Memory B cell (primary cell): ENCODE measurements around the gene DSTYK.
"Not testable (repeated sequence)": the region's sequence is repeated elsewhere in the genome, so short reads cannot be mapped to it uniquely, and the experiment has no call there.

ENCODE experiments used
- ATAC-seq: fragments of 150-1000 bp; cut with Tn5 transposase; 2 replicates; pipeline ENCODE4 v1.10.0; 2021; ENCODE audit warnings: low read depth, mild to moderate bottlenecking, moderate library complexity
- DNase-seq, 2 donors: peaks; one replicate each; pipeline ENCODE4 v3.0.0; 2022; ENCODE audit warnings: low spot score in 2 of 2
- H3K27ac Mint-ChIP-seq: one replicate; pipeline ENCODE4 v1.8.0; 2022; ENCODE audit warnings: mild to moderate bottlenecking, moderate library complexity, mixed read lengths
- H3K27me3 Mint-ChIP-seq: one replicate; pipeline ENCODE4 v1.8.0; 2022; ENCODE audit warnings: mixed read lengths
- H3K36me3 Mint-ChIP-seq: one replicate; pipeline ENCODE4 v1.8.0; 2022; ENCODE audit warnings: mild to moderate bottlenecking, mixed read lengths
- H3K4me1 Mint-ChIP-seq: one replicate; pipeline ENCODE4 v1.8.0; 2022; ENCODE audit warnings: mixed read lengths
- H3K4me3 Mint-ChIP-seq: one replicate; pipeline ENCODE4 v1.8.0; 2022; ENCODE audit warnings: mild to moderate bottlenecking, moderate library complexity, mixed read lengths
- H3K9me3 Mint-ChIP-seq: one replicate; pipeline ENCODE4 v1.8.0; 2022; ENCODE audit warnings: mixed read lengths

The DSTYK gene

GRCh38 chr1:205187420-205187819, 24.1 kb downstream of the DSTYK start:
- Mint-ChIP-seq H3K4me3 (no peak overlapping the region), H3K9me3 (no peaks in the 10 kb centered on the region), H3K27me3 (no peaks in the 10 kb centered on the region), H3K4me1 (peaks cover 21% of the 10 kb centered on the region), H3K27ac (no peak overlapping the region), H3K36me3 (peaks cover 23% of the 10 kb centered on the region)
- ATAC-seq, result no peak
- no peak for DNase-seq

DNA sequence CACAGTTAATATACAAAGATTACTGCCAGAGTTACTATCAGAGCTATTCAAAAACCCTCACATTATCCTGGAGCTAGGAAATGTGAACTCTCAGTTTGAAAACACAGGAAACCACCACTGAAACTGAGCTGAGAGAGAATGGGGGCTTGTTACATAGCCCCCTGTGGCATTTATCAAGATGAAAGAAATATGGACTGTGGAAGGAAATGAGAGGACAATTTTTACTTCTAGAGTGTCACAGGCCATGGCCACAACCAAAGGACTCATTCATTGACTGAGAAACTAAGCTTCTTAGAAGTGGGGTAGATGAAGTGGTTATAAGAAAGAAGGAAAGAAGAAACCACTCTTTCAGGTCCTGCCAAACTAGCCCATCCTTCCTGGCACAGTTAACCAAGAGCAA, 25.3 kb downstream of the DSTYK start:
- DNase-seq, result no peak
- Mint-ChIP-seq H3K27ac (no peak overlapping the region), H3K4me3 (no peak overlapping the region), H3K27me3 (no peaks in the 10 kb centered on the region), H3K4me1 (peaks cover 19% of the 10 kb centered on the region), H3K36me3 (peaks cover 23% of the 10 kb centered on the region), H3K9me3 (no peaks in the 10 kb centered on the region)
- no peak for ATAC-seq

GRCh38 chr1:205183676-205184335, 27.7 kb downstream of the DSTYK start:
- DNase-seq, result no peak

DNA sequence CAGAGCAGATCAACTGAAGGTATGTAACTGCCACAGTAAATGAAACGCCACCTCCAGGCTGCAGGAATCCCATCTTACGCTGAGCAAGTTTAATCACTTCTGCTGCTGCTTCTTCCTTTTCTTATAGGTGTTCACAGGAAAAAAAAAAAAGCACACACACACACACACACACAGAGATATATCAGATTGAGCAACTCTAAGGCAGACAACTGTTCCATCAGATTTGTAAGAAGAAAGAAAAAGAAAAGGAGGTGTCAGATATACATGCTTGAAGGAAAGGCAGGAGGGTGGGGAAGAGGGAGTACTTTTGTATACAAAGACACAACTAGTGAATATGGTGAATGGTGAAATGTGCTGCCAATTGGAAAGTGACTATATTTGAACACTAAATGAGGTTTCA, 28.6 kb downstream of the DSTYK start:
- Mint-ChIP-seq H3K4me1 (peaks cover 7% of the 10 kb centered on the region), H3K36me3 (peaks cover 33% of the 10 kb centered on the region), H3K9me3 (no peaks in the 10 kb centered on the region), H3K27ac (no peak overlapping the region), H3K27me3 (no peaks in the 10 kb centered on the region), H3K4me3 (no peak overlapping the region)
- ATAC-seq, result no peak
- DNase-seq, result no peak

More at GRCh38 chr1:205183676-205184335, 27.7 kb downstream of the DSTYK start:
- Mint-ChIP-seq H3K36me3 (peaks cover 32% of the 10 kb centered on the region), H3K27me3 (no peaks in the 10 kb centered on the region), H3K4me3 (no peak overlapping the region), H3K4me1 (peaks cover 7% of the 10 kb centered on the region), H3K9me3 (no peaks in the 10 kb centered on the region), H3K27ac (no peak overlapping the region)
- no peak for ATAC-seq

GRCh38 chr1:205180331-205180730, 31.2 kb downstream of the DSTYK start:
- not testable (repeated sequence) for H3K4me1 Mint-ChIP-seq, H3K9me3 Mint-ChIP-seq, H3K4me3 Mint-ChIP-seq, H3K27me3 Mint-ChIP-seq, DNase-seq, ATAC-seq, H3K27ac Mint-ChIP-seq
- H3K36me3 Mint-ChIP-seq, result peaks cover 24% of the 10 kb centered on the region

DNA sequence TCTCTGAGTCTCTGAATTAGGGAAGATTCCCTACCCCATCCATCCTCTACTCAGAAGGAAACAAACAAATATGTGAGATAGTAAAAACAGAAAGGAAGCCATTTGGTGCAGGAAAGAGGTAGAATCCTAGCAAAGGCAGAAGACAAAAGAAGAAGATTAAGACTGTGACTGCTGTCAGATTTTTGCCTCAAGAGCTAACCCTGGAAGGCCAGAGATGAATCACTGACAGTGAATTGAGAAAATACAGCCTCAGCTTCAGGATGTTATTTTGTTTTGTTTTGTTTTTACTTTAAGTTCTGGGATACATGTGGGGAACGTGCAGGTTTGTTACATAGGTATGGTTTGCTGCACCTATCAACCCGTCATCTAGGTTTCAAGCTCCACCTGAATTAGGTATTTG, 31.7 kb downstream of the DSTYK start:
- Mint-ChIP-seq H3K9me3 (no peaks in the 10 kb centered on the region), H3K4me3 (no peak overlapping the region), H3K27me3 (no peaks in the 10 kb centered on the region), H3K36me3 (peaks cover 24% of the 10 kb centered on the region), H3K4me1 (peaks cover 7% of the 10 kb centered on the region), H3K27ac (no peak overlapping the region)
- DNase-seq (no peak), ATAC-seq (no peak)

DNA sequence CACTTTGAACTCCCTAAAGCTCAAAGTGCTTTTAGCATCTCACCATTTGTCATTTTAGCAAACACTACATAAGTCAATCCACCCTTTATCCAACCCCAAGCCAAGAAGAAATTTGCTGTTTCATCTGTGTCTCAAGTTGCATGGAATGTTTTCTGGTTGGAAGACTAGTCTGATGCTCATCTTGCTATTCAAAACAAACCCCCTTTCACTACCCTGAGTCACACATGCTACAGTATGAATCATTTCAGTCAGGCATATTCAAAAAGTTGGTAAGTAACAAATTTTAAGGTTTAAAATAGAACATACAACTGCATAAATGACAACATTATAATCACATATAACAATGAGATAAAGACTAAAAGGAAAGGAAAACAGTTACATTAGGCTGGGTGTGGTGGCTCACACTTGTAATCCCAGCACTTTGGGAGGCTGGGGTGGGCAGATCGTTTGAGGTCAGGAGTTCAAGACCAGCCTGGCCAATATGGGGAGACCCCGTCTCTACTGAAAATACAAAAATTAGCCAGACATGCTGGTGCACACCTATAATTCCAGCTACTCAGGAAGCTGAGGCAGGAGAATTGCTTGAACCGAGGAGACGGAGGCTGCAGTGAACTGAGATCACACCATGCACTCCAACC, 38.7 kb downstream of the DSTYK start:
- Mint-ChIP-seq H3K27ac (no peak overlapping the region), H3K27me3 (no peaks in the 10 kb centered on the region), H3K36me3 (peaks cover 26% of the 10 kb centered on the region), H3K4me1 (peaks cover 3% of the 10 kb centered on the region), H3K9me3 (no peaks in the 10 kb centered on the region), H3K4me3 (no peak overlapping the region)
- DNase-seq, result no peak
- no peak for ATAC-seq

GRCh38 chr1:205171369-205171768, 40.1 kb downstream of the DSTYK start:
- Mint-ChIP-seq H3K27ac (no peak overlapping the region), H3K4me3 (no peak overlapping the region), H3K4me1 (peaks cover 2% of the 10 kb centered on the region), H3K27me3 (no peaks in the 10 kb centered on the region), H3K36me3 (peaks cover 32% of the 10 kb centered on the region), H3K9me3 (no peaks in the 10 kb centered on the region)
- ATAC-seq, result no peak
- no peak for DNase-seq

DNA sequence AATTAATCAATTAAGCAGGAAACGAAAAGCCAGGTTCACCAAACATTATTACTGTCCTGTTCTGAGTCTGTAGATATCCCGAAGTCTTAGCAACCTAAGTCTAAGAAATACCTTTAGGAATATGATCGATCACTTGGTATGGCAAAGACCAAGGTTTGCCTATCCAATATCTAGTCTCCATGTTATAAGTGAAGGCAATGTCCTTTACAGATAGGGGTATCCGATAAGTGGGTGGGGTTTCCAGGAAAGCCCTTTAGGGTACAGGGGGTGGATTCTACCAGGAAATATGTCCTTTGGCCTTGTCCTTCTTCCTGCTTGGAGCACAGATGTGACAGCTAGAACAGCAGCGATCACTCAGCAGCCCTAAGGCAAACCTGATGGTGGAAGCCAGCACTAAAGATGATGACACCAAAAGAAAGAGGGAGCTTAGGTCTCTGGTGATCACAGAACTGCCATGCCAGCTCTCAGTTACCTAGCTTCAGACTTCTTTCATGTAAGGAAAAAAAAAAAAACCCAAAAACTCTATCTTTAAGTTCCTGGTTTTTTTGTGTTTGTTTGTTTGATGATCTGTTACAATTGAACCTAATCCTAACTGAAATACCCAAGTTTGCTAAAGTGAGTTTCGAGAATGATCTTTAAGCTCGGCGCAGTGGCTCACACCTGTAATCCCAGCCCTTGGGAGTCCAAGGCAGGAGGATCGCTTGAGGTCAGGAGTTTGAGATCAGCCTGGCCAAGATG, 40.8 kb downstream of the DSTYK start:
- no peak for ATAC-seq
- Mint-ChIP-seq H3K36me3 (peaks cover 33% of the 10 kb centered on the region), H3K27me3 (no peaks in the 10 kb centered on the region), H3K4me1 (peaks cover 2% of the 10 kb centered on the region), H3K9me3 (no peaks in the 10 kb centered on the region), H3K4me3 (no peak overlapping the region), H3K27ac (peak overlapping the region; percentile 53)
- DNase-seq, result no peak

GRCh38 chr1:205169248-205169647, 42.3 kb downstream of the DSTYK start:
- no peaks in the 10 kb centered on the region for H3K27me3 Mint-ChIP-seq
- DNase-seq (no peak), ATAC-seq (no peak)
- no peaks in the 10 kb centered on the region for H3K9me3 Mint-ChIP-seq
- H3K4me1 Mint-ChIP-seq, result peaks cover 2% of the 10 kb centered on the region
- H3K27ac Mint-ChIP-seq, result no peak overlapping the region
- peaks cover 37% of the 10 kb centered on the region for H3K36me3 Mint-ChIP-seq
- no peak overlapping the region for H3K4me3 Mint-ChIP-seq

DNA sequence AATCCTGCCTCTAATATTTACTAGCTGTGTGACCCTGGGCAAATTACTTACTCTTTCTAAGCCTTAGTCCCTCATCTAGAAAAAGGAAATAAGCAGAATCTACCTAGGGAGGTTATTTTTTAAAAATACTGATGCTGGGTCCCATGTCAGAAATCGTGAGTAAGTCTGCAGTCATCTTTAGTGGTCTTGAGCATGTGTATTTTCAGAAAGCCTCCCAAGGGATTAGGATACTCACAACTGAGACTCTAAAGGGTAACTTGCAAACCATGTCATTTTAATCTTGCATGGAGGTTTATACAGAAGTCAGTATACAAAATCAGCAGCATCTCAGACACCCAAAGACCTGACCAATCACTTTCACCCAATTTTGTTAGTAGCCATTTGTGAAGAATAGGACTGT, 43.2 kb downstream of the DSTYK start:
- Mint-ChIP-seq H3K4me1 (peaks cover 2% of the 10 kb centered on the region), H3K27ac (peak overlapping the region; percentile 68), H3K4me3 (no peak overlapping the region), H3K9me3 (no peaks in the 10 kb centered on the region), H3K36me3 (peaks cover 46% of the 10 kb centered on the region), H3K27me3 (no peaks in the 10 kb centered on the region)
- no peak for DNase-seq
- ATAC-seq, result no peak

DNA sequence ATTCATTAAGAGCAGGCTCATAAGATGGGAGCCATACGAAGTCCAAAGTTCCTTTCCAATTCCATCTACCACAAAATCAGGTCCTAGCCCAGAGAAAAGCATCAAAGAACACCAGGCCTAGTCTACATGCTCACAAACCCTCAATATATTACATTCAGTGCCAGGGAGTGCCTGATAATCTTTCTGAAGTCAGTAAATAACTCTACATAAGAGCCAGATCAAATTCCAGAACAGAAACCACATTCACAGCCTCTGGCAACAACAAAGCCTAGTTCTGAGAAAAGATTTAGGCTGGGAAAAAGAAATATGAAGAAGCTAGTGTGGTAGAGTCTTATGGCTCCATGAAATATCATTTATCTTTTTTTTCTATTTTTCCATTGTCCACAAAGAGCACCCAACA, 49.2 kb downstream of the DSTYK start:
- H3K9me3 Mint-ChIP-seq, result peaks cover 1% of the 10 kb centered on the region
- H3K4me1 Mint-ChIP-seq, result no peaks in the 10 kb centered on the region
- H3K27ac Mint-ChIP-seq, result no peak overlapping the region
- DNase-seq (no peak), ATAC-seq (no peak)
- H3K4me3 Mint-ChIP-seq, result no peak overlapping the region
- H3K36me3 Mint-ChIP-seq, result peaks cover 55% of the 10 kb centered on the region
- no peaks in the 10 kb centered on the region for H3K27me3 Mint-ChIP-seq

GRCh38 chr1:205161076-205161475, 50.4 kb downstream of the DSTYK start:
- Mint-ChIP-seq H3K27ac (no peak overlapping the region), H3K27me3 (no peaks in the 10 kb centered on the region), H3K4me3 (no peak overlapping the region), H3K4me1 (no peaks in the 10 kb centered on the region), H3K9me3 (peaks cover 7% of the 10 kb centered on the region), H3K36me3 (peaks cover 62% of the 10 kb centered on the region)
- ATAC-seq (no peak), DNase-seq (no peak)

DNA sequence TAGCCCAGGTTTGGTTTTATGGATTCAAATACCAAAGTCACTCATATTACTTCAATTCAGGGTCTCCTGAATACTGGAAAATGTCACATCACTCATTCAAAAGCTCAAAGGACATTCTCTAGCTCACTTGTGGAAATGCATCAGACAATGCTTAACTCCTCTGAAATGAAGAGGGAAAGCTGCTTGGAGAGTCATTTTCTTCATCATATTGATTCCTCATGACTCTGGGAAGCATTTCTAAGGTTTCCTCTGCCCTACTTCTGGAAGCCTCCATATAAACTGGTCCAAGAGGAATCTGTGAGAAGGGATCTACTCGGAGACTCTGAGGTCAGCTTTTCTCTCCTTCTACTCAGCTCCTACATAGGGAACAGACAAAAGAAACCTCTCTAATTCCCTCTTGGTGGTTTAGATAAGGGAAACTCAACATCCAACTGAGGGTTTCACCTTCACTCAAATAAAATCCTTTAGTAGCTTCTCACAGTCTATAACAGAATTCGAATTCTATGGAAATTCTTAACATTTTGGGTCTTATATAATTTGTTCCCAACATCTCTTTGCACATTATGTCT, 53.4 kb downstream of the DSTYK start:
- DNase-seq (no peak), ATAC-seq (no peak)
- Mint-ChIP-seq H3K27ac (no peak overlapping the region), H3K4me3 (no peak overlapping the region), H3K36me3 (peaks cover 68% of the 10 kb centered on the region), H3K4me1 (no peaks in the 10 kb centered on the region), H3K9me3 (peaks cover 7% of the 10 kb centered on the region), H3K27me3 (no peaks in the 10 kb centered on the region)
